Endodermal cell (in vitro differentiated cells): ENCODE data around the gene NKX1-2. TPM values are rescaled to one million over a fixed set of nuclear protein-coding genes. Genes with fewer than 3 reads are reported as not detected.

Experiments used
- DNase-seq: peaks from one replicate; pipeline ENCODE4 v3.0.0-alpha.2; 2017
- H3K27ac ChIP-seq: 2 replicates; pipeline ENCODE4 v1.5.1; 2013; ENCODE audit warnings: mild to moderate bottlenecking, low read depth, low read length, moderate library complexity
- H3K27me3 ChIP-seq: 2 replicates; pipeline ENCODE4 v1.6.1; 2013; ENCODE audit warnings: mild to moderate bottlenecking, low read length, moderate library complexity; ENCODE audit not compliant: insufficient read depth, control insufficient read depth, poor library complexity, severe bottlenecking
- H3K36me3 ChIP-seq: 2 replicates; pipeline ENCODE4 v1.7.0; 2013; ENCODE audit warnings: mild to moderate bottlenecking, low read length, moderate library complexity; ENCODE audit not compliant: control insufficient read depth, insufficient read depth
- H3K4me1 ChIP-seq: one replicate; pipeline ENCODE4 v1.7.0; 2013; ENCODE audit warnings: low read length; ENCODE audit not compliant: control insufficient read depth, insufficient read depth
- H3K4me3 ChIP-seq: 2 replicates; pipeline ENCODE4 v1.5.1; 2013; ENCODE audit warnings: mild to moderate bottlenecking, low read length, moderate library complexity
- H3K9ac ChIP-seq: 2 replicates; pipeline ENCODE4 v1.6.1; 2013; ENCODE audit warnings: mild to moderate bottlenecking, low read length, moderate library complexity; ENCODE audit not compliant: poor library complexity, severe bottlenecking; ENCODE audit errors: extremely low read depth
- H3K9me3 ChIP-seq: 2 replicates; pipeline ENCODE4 v1.6.1; 2013; ENCODE audit warnings: mild to moderate bottlenecking, low read length, moderate library complexity; ENCODE audit not compliant: control insufficient read depth
- H3K27ac Mint-ChIP-seq: 2 replicates; pipeline ENCODE4 v1.8.0; 2020; ENCODE audit warnings: mixed read lengths
- H3K27me3 Mint-ChIP-seq: 2 replicates; pipeline ENCODE4 v1.8.0; 2021; ENCODE audit warnings: mild to moderate bottlenecking, mixed read lengths; ENCODE audit not compliant: insufficient read depth
- H3K36me3 Mint-ChIP-seq: 2 replicates; pipeline ENCODE4 v1.8.0; 2020; ENCODE audit warnings: low read depth, mixed read lengths
- H3K4me1 Mint-ChIP-seq: 2 replicates; pipeline ENCODE4 v1.8.0; 2020; ENCODE audit warnings: mixed read lengths
- H3K4me3 Mint-ChIP-seq: 2 replicates; pipeline ENCODE4 v1.8.0; 2020; ENCODE audit warnings: mild to moderate bottlenecking, moderate library complexity, mixed read lengths
- H3K9me3 Mint-ChIP-seq: 2 replicates; pipeline ENCODE4 v1.8.0; 2020; ENCODE audit warnings: mild to moderate bottlenecking, mixed read lengths
- WGBS, 2 experiments: methylation state at CpG; one replicate each; pipeline versions ENCODE4 v1.1.5 to v1.1.7; 2013; ENCODE audit warnings: missing lambda C conversion rate in 2 of 2, mixed read lengths in 1 of 2; ENCODE audit not compliant: insufficient coverage in 1 of 2, insufficient read length in 1 of 2; 5-methylcytosine and 5-hydroxymethylcytosine counted together
- total RNA-seq, 2 donors: library from RNA; stranded (reverse); fragmentation: NEBNext Ultra II Directional in 1 of 2; extraction: Animal tissue kit (Norgen Biotek cat#: 25700) in 1 of 2; gene quantifications; 2 replicates in 1 of 2; 3 replicates in 1 of 2; pipeline ENCODE4 v1.2.1, GENCODE V29; 2021
- TF ChIP-seq, protein P1 (sequence below): fragments of 200-600 bp; sonication (generic); conservative IDR thresholded peaks from 2 replicates; pipeline ENCODE4 v1.5.0; 2021; ENCODE audit warnings: antibody characterized with exemption, mild to moderate bottlenecking

The NKX1-2 gene
- total RNA-seq, 2 donors from 2014 or later, result 2.3 to 3.3 TPM

DNA sequence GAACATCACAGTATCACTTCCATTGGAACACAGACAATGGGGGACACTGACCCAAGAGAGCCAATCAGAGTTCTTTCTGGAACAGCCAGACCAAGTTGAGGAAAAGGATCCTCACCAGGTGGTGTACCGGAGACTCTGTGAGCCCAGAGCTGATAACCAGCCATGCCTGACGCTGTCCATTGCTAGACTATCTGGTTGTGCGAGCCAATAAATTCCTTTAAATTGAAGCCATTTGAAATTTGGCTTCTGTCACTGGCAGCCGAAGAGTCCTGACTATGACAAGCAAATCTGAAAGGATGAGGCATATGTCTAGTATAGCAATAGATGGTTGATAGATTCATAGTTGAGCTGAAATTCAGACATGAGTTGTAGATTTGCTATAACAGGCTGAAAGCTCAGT, 8.6 kb upstream of the NKX1-2 start:
- TF ChIP-seq, protein P1, sequence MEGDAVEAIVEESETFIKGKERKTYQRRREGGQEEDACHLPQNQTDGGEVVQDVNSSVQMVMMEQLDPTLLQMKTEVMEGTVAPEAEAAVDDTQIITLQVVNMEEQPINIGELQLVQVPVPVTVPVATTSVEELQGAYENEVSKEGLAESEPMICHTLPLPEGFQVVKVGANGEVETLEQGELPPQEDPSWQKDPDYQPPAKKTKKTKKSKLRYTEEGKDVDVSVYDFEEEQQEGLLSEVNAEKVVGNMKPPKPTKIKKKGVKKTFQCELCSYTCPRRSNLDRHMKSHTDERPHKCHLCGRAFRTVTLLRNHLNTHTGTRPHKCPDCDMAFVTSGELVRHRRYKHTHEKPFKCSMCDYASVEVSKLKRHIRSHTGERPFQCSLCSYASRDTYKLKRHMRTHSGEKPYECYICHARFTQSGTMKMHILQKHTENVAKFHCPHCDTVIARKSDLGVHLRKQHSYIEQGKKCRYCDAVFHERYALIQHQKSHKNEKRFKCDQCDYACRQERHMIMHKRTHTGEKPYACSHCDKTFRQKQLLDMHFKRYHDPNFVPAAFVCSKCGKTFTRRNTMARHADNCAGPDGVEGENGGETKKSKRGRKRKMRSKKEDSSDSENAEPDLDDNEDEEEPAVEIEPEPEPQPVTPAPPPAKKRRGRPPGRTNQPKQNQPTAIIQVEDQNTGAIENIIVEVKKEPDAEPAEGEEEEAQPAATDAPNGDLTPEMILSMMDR, result no peak
- no peak overlapping the region for H3K9ac ChIP-seq
- H3K9me3 ChIP-seq, result no peaks in the 10 kb centered on the region
- WGBS, 2 experiments, result 92 to 96% methylated on average over 4 of the region's 4 CpGs
- H3K4me3 ChIP-seq, result no peak overlapping the region
- H3K27me3 Mint-ChIP-seq, result peaks cover 37% of the 10 kb centered on the region
- H3K36me3 ChIP-seq, result no peaks in the 10 kb centered on the region
- no peak overlapping the region for H3K4me3 Mint-ChIP-seq
- H3K27ac ChIP-seq, result no peak overlapping the region
- no peaks in the 10 kb centered on the region for H3K9me3 Mint-ChIP-seq
- no peak for DNase-seq
- peaks cover 29% of the 10 kb centered on the region for H3K4me1 Mint-ChIP-seq
- no peak overlapping the region for H3K27ac Mint-ChIP-seq
- no peaks in the 10 kb centered on the region for H3K27me3 ChIP-seq
- peaks cover 2% of the 10 kb centered on the region for H3K36me3 Mint-ChIP-seq
- peaks cover 4% of the 10 kb centered on the region for H3K4me1 ChIP-seq

- Histone ChIP-seq H3K9me3 (no peaks in the 10 kb centered on the region), H3K9ac (no peak overlapping the region), H3K27me3 (peaks cover 9% of the 10 kb centered on the region), H3K27ac (no peak overlapping the region), H3K36me3 (no peaks in the 10 kb centered on the region), H3K4me1 (peaks cover 14% of the 10 kb centered on the region), H3K4me3 (no peak overlapping the region)
- no peak overlapping the region for H3K27ac Mint-ChIP-seq
- no peak overlapping the region for H3K4me3 Mint-ChIP-seq
- peaks cover 49% of the 10 kb centered on the region for H3K4me1 Mint-ChIP-seq
- DNase-seq, result no peak
- H3K27me3 Mint-ChIP-seq, result peaks cover 67% of the 10 kb centered on the region
- H3K9me3 Mint-ChIP-seq, result no peaks in the 10 kb centered on the region
- TF ChIP-seq, protein P1, result no peak
- no peaks in the 10 kb centered on the region for H3K36me3 Mint-ChIP-seq
- 73 to 76% methylated on average over 6 to 7 of the region's 7 CpGs for WGBS, 2 experiments
Measured at GRCh38 chr10:124455441-124455840, 5.6 kb upstream of the NKX1-2 start.

- Histone ChIP-seq H3K9me3 (no peaks in the 10 kb centered on the region), H3K9ac (no peak overlapping the region), H3K27ac (no peak overlapping the region), H3K36me3 (no peaks in the 10 kb centered on the region), H3K4me3 (no peak overlapping the region), H3K27me3 (peaks cover 21% of the 10 kb centered on the region), H3K4me1 (peaks cover 14% of the 10 kb centered on the region)
- peaks cover 55% of the 10 kb centered on the region for H3K4me1 Mint-ChIP-seq
- H3K9me3 Mint-ChIP-seq, result no peaks in the 10 kb centered on the region
- DNase-seq, result peak; percentile 70
- H3K36me3 Mint-ChIP-seq, result no peaks in the 10 kb centered on the region
- no peak overlapping the region for H3K4me3 Mint-ChIP-seq
- TF ChIP-seq, protein P1, result no peak
- 22% methylated on average over 7 to 8 of the region's 8 CpGs for WGBS, 2 experiments
- H3K27ac Mint-ChIP-seq, result no peak overlapping the region
- peaks cover 78% of the 10 kb centered on the region for H3K27me3 Mint-ChIP-seq
Measured at GRCh38 chr10:124453960-124454610, 4.2 kb upstream of the NKX1-2 start.
